ENCODE results near the gene NUTM2F.
"Not testable (repeated sequence)": the region's sequence is repeated elsewhere in the genome, so short reads cannot be mapped to it uniquely, and the experiment has no call there.

NUTM2F gene, protein sequence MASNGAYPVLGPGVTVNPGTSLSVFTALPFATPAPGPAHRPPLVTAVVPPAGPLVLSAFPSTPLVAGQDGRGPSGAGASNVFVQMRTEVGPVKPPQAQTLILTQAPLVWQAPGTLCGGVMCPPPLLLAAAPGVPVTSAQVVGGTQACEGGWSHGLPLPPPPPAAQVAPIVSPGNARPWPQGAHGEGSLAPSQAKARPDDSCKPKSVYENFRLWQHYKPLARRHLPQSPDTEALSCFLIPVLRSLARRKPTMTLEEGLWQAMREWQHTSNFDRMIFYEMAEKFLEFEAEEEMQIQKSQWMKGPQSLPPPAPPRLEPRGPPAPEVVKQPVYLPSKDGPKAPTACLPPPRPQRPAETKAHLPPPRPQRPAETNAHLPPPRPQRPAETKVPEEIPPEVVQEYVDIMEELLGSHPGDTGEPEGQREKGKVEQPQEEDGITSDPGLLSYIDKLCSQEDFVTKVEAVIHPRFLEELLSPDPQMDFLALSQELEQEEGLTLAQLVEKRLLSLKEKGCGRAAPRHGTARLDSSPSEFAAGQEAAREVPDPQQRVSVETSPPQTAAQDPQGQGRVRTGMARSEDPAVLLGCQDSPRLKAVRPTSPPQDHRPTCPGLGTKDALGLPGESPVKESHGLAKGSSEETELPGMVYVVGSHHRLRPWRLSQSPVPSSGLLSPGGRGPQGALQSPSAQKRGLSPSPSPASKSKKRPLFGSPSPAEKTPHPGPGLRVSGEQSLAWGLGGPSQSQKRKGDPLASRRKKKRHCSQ

DNA sequence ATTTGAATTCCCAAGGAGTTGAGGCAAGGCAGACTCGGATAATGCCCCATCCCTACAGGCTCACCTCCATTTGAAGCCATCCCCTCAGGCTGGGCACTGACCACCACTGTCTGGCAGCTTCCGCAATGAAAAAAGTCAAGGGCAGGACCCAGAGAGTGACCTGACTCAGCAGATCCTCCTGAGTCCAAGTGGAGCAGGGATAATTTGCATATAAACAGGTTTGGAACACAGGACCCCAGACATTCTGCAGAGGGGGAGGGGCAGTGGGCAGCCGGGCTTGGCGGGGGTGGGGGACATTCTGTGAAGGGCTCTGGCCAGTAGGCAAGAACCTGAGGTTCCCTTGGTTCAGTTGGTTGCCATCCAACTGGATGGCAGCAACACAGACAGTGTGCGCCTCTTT is at the start of gene NUTM2F:
Gene NUTM2F, minus strand, starts transcription at position 101 of the 400 bp plus-strand sequence. Its CDS starts 21 bp downstream, at position 80.
- DNase-seq, result not testable (repeated sequence)

DNA sequence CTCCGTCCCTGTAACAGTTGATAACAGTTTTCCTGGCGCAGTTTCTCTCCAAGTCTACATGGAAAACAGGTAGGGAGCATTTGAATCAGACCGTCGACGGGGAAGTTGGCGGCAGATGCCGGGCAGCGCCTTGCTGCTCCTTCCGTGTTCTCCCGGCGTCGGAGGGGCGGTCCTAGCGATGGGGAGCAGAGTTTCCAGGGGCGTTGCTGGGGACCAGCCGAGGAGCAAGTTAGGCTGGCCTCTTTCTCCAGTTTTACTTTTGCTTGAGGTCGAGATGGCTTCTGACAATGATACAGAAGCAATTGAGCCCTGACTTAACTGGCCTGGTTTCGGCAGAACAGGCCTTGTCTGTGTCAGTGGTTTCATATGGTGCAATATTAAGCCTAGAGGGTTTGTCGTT is 46.8 kb upstream of the NUTM2F start:
- DNase-seq, result not testable (repeated sequence)

DNA sequence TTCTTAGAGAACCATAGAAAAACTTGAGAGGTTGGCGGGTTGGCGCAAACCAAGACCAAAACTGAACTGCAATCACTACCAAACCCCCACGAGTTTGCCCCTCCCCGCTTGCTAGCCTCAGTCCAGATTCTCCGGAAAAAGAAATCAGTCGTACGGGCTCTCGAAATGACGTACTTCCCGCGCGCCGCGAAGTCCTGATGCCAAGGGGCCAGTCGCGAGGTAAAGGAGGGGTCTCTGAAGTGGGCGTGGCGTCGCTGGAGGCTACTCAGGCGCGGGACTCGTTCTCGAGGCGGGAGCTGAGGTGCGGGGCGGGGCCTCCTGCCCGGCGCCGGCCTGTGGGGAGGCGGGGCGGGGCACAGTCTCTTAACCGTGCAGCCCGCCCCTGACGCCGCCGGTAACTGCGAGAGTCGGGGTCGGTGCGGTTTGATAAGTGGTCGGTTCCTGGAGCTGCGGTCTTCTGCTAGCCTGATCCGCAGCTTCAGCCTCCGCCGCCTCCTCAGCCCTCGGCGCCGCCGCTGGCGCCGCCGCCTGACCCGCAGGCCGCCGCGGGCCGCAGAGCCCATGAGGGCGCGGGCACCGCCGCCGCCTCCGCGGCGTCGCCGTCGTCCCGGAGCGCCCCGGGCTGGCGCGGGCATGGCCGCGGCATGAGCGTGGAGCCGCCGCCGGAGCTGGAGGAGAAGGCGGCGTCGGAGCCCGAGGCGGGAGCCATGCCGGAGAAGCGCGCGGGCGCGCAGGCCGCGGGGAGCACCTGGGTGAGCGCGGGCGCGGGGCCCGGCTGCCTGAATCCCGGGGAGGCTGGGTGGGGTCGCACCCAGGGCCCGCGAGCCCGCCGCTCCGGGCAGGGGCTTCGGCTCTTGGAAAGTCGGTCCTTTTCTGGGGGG is 46.0 kb upstream of the NUTM2F start:
- DNase-seq, result peak; percentile 18

DNA sequence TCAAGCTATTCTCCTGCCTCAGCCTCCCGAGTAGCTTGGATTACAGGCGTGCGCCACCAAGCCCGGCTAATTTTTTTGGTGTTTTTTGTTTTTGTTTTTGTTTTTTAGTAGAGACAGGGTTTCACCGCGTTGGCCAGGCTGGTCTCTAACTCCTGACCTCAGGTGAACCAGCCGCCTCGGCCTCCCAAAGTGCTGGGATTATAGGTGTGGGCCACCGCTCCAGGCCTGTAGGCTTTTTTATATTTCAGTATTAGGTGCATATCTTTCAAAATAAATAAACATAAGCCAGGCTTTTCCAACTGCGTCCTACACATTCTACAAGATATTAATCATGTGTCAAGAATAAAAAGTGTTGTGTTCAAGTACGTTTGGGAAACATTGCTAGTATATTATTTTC is 45.3 kb upstream of the NUTM2F start:
- DNase-seq, result not testable (repeated sequence)

DNA sequence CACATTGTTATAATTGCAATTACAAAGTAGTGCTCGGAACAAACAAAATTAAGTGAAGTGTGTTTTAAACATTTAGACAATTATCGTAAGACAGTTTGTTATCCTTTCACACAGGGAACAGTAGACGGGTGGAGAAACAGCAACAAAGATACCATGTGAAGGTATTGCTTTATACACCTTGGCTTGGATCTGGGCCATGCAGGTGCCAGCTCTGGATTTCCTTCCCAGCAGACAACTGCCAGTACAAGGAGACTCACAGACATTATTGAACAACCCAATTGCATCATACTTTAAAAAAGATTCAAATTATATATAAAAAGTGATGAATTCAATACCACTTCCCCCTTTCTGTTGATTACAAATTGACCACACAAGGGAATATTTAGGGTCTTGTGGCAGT is 41.8 kb upstream of the NUTM2F start:
- DNase-seq, result not testable (repeated sequence)

DNA sequence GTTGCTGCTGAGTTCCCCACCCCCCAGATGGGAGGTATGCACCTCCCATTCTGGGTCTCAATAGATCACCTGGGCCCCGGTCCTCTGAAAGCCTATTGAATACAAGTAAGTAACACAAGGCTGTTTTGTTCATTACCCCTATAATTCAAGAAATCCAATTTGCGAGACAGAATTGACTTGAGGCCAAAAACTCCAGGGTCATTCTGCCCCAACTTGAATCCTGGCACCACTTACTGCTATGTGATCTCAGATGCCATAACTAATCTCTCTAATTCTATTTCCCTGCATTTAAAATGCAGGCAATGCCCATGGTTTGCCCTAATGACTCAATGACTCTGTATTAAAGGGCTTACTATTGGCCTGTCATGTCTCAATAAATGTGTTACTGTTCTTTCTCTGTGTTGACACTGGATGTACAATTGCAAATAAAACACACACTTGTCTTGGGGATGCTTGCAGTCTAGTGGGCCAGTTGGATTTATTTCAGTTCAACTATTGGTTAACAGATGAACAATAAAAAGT is 35.7 kb upstream of the NUTM2F start:
- DNase-seq, result not testable (repeated sequence)

DNA sequence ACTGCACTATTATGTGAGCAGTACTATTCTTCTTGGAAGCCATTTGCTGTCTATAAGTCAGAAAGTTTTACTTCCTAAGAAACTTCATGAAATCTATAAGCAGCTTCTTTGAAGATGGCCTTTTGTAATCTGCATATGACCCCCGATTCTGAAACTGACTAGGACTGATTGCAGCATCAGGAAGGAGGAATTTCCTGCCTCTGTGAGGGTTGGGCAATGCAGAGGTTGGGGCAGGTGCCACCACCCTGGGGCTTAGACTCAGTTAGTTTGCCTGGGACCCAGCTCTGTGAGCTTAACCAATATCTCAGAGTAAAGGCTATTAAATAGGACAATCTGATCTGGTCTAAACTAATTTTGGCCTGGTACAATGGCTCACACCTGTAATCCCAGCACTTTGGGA is 28.7 kb upstream of the NUTM2F start:
- DNase-seq, result not testable (repeated sequence)

DNA sequence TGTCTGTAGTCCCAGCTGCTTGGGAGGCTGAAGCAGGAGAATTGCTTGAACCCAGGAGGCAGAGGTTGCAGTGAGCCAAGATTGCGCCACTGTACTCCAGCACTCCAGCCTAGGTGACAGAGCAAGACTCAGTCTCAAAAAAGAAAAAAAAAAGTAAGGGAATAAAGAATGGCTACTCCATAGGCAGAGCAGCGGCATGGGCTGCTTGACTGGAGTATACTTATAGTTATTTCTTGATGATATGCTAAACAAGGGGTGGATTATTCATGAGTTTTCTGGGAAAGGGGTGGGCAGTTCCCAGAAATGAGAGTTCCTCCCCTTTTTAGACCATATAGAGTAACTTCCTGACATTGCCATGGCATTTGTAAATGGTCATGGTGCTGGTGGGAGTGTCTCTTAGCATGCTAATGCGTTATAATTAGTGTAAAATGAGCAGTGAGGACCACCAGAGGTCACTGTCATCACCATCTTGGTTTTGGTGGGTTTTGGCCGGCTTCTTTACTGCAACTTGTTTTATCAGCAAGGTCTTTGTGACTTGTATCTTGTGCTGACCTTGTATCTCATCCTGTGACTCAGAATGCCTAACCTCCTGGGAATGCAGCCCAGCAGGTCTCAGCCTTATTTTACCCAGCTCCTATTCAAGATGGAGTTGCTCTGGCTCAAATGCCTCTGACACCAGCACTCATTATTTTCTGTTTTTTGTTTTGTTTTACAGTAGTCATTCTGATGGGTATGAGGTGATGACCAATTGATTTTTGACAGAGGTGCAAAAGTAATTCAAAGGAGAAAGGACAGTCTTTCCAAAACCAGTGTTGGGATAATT is 23.7 kb upstream of the NUTM2F start:
- DNase-seq, result not testable (repeated sequence)

DNA sequence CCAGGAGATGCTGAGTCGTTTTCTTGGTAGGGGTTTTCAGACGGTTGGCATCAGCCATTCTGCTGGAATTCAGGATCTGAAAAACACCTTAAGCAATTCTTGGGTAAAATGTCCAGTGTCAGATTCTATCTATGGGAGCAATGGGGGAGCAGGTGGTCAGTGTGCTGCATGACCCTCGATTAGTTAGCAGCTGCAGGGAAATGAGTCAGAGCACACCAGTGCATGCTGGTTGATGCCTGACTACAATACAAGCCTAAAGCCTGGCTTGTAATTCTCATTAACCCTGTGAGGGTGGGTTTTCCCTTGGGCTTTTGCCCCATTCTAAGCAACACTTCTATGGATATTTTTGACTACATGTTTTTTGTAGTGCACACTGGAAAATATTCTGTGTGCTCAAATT is 20.3 kb upstream of the NUTM2F start:
- DNase-seq, result not testable (repeated sequence)

DNA sequence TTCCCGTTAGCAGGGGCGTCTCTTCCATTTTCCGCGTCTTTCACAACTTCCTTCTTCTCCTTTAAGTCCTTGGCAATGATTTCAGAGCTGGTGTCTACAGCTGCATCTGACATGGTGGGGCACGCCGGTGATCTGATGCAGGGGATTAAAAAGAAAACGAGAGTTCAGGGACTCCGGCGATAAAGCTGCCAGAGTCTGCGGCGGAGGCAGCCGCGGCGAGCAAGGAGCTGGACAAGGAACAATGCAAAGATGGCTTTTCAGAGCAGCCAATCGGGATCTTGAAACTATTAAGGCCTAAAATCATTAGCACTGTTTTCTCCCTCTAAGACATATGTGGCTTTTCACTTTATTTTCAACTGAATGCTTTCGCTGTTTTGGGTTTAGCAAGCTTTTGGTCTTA is 19.0 kb upstream of the NUTM2F start:
- DNase-seq, result not testable (repeated sequence)

DNA sequence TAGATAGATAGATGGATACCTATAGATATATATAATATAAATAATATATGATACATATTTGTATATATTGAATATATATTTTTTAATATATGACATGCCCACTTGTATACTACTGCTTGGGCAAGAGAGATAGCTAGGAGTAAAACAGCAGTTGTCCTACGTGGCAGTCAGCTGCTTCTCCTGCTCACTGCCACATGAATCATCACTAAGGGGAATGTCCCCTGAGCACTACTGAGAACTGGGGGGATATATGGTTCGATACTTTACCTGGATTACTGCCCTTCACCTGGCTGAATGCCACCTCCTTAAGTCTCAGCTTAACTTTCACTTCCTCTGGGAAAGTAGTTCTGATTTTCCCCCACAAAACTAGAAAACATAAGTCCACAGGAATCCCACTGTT is 13.3 kb upstream of the NUTM2F start:
- DNase-seq, result not testable (repeated sequence)

DNA sequence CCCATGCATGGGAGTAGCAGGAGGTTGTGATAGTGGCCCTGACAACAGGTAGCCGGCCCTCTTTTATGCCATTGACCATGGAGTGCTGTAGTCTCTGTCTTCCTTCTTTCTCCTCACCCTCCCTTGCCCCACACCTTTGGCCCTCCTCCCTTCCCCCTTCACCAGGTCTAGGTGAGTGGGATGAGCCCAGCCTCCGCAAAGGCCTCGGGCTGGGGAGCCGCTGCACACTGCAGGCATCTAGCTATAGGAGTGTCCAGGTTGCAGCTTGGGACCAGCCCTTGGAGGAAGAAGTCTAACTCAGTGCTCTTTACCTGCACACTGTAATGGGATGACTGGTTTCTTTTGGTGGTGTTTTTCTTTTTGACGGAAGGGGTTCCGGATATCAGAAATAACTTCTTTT is 12.3 kb upstream of the NUTM2F start:
- not testable (repeated sequence) for DNase-seq

DNA sequence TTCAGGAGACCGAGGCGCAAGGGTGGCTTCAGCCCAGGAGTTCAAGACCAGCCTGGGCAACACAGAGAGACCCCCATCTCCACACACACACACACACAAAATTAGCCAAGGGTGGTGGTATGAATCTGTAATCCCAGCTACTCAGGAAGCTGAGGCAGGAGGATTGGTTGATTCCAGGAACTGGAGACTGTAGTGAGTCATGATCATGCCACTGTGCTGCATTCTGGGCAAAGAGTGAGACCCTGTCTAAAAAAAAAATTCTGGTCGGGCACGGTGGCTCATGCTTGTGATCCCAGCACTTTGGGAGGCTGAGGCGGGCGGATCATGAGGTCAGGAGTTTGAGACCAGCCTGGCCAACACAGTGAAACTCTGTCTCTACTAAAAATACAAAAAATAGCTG is 11.2 kb upstream of the NUTM2F start:
- not testable (repeated sequence) for DNase-seq

DNA sequence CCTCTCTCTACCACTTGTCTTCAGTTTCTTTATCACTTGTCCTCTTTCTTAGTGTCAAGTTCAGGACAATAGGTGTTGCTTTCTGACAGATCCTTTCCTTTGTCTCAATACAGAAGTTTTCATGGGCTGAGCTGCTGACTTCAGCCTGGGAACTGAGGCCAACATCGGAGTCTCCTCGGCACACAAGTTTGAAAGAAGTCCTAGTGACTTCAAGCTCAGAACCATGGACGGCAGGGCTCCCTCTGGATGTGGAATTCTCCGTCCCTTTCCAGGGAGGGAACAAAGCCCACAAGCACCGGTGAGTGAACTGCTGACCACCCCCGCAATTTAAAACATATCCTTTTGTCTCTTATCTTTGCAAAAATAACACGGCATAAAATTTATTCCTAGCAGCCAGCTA is 10.3 kb upstream of the NUTM2F start:
- not testable (repeated sequence) for DNase-seq

DNA sequence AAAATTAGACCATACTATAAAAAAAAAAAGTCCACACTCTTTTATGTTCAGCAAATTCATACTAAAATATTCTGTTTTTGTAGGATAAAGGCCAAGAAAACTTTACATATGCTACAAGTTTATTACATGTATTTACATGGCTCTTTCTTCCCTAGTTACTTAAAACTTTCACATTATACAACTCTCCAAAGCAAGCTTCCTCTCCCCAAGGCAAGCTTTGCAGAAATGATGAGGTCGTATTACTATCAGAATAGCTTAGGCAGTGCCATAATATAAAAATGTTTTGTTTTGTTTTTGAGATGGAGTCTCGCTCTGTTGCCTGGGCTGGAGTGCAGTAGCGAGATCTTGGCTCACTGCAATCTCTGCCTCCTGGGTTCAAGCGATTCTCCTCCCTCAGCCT is 8.0 kb upstream of the NUTM2F start:
- not testable (repeated sequence) for DNase-seq

DNA sequence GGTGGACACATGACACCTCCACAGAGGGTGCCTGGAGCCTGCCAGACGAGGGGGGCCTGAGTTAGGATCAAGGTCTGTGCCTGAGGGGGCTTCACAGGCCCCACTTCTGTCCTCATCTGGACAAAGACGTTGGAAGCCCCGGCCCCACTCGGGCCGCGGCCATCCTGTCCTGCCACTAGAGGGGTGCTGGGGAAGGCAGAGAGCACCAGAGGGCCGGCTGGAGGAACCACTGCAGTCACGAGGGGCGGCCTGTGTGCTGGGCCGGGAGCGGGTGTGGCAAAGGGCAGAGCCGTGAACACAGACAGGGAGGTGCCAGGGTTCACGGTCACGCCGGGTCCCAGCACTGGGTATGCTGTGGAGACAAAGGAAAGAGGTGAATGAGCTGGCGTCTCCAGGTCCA is 2.9 kb downstream of the NUTM2F start:
- not testable (repeated sequence) for DNase-seq

DNA sequence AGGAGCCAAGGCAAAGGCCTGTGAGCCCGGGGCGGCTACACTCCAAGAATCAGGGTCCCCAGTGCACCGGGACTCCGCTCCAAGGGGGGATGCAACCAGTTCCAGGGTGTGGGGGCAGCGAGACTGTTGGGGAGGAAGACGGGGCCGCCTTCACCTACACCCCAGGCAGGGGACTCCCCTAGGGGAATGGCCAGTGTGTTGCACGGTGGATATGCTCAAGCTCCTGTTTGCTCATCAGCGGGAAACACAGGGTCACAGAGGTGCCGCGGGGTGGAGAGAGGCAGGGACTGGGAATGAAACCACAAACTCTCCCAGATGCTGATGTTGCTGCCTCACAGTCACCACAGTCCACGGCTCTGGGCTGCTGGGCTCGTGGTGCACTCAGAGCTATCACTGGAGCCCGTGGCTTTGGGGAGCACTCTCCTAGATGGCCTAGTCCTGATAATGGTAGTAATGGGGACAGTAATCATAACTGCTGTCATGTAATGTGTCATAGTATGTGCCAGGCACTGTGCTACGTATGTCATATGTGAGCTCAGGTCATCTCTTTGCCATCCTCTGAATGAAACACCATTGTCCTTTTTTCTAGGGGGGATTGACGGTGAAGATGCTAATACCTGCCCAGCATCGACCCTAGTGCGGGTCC is 5.2 kb downstream of the NUTM2F start:
- DNase-seq, result not testable (repeated sequence)

DNA sequence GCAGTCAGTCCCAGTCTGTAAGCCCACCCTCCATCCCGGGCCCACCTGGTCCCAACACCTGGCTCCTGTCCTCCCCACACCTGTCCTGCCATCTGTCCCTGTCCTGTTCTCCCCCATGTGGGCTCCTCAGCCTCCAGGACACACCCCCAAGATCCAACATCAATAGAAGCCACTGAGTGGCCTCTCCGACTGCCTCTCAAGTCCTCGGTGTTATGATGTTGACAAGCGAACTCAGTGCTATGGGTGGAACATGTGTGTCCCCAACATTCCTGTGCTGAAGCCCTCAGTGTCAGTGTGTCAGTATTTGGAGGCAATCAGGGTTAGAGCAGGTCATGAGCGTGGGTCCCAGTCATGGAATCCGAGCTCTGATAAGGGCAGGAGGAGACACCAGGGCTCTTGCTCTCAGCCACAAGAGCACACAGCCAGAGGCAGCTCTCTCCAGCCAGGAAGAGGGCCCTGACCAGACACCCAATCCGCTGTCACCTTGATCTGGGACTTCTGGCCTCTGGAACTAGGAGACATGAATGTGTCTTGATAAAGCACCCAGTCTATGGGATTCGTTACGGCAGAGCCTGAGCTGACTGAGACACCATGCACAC is 6.0 kb downstream of the NUTM2F start:
- DNase-seq, result not testable (repeated sequence)

DNA sequence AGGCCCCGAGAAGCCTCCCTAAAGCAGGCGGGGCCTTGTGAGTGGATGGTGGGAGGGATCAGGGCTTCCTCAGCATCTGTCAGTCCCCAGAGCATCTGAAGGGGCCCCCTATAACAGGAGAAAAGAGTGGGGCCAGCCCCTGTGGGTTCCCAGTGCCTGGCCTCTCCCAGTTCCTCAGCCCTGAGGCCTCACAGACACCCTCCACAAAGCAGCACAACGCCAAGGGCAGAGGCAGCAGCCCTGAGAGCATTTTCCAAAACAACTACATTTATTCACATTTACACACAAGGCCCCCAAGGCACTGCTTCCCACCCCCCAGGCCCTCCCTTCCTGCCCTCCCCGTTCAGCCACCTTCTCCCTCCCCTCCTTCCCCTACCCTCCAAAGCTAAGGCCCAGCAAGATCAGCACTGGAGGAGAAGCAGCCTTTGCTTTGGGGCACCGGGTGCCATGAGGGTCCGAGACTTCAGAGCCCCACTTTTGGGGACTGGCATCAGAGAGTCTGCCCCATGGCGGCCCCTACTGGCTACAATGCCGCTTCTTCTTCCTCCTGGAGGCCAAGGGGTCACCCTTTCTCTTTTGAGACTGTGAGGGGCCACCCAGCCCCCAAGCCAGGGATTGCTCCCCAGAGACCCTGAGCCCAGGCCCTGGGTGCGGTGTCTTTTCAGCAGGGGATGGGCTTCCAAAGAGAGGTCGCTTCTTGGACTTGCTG is 10.3 kb downstream of the NUTM2F start:
- not testable (repeated sequence) for DNase-seq

DNA sequence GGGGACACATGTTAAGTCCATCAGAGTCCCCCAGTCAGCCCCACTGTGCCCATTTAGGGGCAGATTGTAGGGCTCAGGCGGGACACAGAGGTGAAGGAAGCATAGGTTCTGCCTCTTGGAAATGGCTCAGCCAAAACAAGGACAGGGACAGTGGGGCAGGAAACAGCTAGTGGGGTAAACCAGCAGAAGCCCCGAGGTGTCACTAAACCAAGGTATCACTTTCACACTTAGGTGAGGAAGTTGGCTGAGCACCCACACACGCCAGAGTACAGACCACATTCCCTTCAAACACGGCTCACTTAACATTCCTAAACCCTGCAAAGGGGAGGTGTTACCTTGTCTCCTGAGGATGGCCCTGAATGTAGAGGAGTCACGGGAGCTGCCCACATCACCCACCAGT is 12.2 kb downstream of the NUTM2F start:
- DNase-seq, result not testable (repeated sequence)
